GM19467 (cell line): ENCODE measurements around the gene ZDHHC8.

Experiments used
- ATAC-seq: cut with Tn5 transposase; IDR thresholded peaks from one replicate; pipeline ENCODE4 v1.9.1; 2021; ENCODE audit warnings: mild to moderate bottlenecking, moderate library complexity; ENCODE audit not compliant: unreplicated experiment

ZDHHC8 gene

DNA sequence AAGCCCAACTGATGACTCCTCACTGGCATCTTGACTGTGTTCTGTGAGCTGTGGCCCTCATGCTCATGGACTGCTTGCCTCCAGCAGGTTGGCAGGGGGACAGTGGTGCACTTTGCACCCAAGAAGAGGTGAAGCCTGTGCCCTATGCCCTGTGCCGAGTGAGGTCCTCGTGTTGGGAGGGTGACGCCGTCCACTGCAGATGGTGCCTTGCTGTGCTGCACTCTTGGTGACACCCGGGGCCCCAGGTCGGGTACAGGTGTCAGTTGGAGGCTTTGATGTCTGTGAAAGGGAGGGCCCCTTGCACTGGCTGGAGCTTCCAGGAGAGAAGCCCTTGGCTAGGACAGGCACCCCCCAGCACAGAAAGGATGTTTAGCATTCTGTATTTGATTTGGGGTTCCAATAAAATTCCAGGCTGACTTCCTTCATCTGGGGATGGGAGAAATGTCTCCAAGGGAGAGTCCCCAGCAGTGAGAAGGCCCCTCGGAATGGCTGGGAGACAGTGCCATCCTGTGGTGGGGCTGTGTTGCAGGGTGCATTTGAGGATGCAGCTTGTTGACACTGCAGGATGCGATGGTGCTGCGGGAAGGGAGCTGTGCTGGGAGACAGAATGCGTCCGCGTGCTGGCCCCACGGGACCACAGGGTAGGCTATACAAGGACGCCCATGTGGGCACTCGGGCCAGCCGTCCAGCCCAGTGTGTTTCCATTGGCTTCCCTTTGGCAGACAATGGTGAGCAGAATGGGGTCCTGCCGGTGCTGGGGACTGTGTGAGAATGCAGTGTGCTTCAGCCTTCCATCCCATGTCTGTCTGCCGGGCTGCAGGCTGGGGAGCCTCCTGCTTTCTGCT, 2.5 kb upstream of the ZDHHC8 start:
- no peak for ATAC-seq

GRCh38 chr22:20129747-20130014, 1.9 kb upstream of the ZDHHC8 start:
- ATAC-seq: no peak

DNA sequence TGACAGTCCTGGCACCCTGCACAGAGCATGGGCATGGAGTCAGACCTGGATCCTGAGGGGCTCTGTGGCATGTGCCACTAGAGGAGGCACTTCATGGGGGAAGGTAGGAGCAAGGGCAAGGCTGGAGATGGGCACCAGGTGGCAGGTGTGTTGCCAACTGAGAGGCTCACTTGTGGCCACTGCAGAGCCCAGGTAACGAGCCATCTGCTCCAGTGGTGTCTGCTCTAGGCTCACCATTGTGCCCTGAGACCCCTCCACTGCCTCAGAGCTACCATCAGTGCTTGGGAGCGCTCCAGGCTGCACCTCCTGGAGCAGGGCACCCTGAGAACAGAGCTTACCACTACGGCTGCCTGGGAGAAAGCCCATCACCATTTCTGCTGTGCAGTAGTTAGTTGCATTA, 1.3 kb upstream of the ZDHHC8 start:
- ATAC-seq: no peak

DNA sequence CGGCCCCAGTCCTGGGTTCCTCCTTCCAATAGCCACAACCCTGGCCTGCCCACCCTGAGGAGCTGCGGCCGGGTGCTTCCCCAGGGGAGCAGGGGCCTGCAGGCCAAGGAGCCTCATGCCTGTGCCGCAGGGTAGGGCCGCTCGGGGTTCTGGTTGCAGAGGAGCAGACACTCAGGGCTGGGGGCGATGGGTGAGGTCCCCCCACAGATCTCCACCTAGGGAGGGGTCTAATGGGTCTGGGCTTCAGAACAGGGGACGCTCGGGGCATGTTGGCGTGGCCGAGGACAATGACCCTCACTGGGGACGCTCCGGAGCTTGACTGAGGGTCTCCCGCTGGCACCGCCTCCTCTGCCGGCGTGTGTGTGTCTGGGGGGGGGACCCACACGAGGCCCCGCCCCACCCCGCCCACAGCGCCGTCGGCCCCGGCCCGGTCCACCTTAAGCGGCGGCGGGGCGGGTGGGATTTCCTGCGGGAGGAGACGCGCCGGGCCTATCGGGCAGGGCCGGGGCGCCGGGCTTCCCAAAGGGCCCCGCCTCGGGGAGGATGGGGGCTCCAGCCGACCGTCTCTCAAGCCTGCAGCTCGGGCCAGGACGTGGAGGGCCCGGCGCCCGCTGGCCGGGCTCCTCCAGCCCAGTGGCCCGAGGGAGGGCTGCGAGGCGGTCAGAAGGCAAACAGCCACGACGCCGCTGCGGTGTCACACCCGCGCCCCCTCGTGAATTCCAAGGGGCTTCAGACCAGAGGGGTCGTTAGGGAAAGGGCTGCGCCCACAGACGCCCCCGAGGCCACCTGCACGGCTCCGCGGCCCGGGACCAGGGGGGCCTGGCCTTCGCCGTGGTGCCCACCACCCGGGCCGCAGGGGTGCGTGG, 640 bp upstream of the ZDHHC8 start:
- ATAC-seq: peak; percentile 38

- ATAC-seq: no peak
Measured at GRCh38 chr22:20131859-20132685, 468 bp downstream of the ZDHHC8 start.

- no peak for ATAC-seq
Measured at GRCh38 chr22:20132686-20133246, 1.2 kb downstream of the ZDHHC8 start.

DNA sequence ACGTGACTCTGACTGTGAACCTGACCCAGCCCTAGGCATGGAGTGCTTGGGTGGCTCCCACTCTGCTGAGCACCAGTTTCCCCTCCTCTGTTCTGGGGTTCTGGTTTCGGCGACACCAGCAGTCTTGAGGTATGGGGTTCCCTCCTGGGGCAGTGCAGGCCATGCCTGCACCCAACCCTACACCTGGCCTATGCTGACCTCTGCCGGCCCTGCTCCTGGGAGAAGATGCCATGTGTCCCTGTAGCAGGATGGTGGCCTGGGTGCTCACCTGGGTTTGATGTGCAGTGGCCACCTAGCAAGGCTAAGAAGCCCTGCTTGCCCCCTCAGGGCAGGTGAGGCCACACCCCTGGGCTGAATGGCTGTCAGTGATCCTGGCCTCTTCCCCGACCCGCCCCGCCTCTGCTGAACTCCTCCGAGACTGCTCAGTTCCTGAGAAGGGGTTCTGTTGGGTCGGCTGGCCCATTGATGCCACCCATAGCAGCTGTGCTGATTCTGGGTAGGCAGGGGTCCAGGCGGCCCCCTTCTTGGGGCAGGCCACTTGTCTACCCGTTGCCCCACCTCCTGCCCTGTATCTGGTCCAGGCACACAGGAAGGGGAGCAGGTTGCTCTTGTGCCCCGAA, 2.4 kb downstream of the ZDHHC8 start:
- ATAC-seq: no peak

DNA sequence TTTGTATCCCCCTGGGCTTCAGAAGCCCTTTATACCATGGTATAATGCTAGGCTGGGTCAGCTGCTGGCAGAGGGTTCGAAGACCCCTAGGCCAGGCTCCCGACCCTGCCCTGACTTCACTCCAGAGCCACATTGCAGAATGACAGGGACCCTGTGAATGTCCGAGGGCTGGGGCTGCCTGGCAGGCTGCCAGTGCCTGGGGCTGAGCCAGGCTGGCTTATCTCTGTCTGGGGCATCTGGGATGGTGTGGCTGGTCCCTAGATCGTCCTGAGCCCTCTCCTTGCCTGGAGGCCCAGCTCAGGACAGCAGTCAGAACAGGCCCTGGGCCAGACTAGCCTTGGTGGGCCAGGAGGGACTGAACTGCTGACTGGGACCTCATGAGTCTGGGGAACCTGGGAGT, 3.7 kb downstream of the ZDHHC8 start:
- no peak for ATAC-seq

GRCh38 chr22:20135806-20136602, 4.4 kb downstream of the ZDHHC8 start:
- no peak for ATAC-seq

- no peak for ATAC-seq
Measured at GRCh38 chr22:20136603-20136873, 4.9 kb downstream of the ZDHHC8 start.

- no peak for ATAC-seq
Measured at GRCh38 chr22:20137113-20137512, 5.5 kb downstream of the ZDHHC8 start.

DNA sequence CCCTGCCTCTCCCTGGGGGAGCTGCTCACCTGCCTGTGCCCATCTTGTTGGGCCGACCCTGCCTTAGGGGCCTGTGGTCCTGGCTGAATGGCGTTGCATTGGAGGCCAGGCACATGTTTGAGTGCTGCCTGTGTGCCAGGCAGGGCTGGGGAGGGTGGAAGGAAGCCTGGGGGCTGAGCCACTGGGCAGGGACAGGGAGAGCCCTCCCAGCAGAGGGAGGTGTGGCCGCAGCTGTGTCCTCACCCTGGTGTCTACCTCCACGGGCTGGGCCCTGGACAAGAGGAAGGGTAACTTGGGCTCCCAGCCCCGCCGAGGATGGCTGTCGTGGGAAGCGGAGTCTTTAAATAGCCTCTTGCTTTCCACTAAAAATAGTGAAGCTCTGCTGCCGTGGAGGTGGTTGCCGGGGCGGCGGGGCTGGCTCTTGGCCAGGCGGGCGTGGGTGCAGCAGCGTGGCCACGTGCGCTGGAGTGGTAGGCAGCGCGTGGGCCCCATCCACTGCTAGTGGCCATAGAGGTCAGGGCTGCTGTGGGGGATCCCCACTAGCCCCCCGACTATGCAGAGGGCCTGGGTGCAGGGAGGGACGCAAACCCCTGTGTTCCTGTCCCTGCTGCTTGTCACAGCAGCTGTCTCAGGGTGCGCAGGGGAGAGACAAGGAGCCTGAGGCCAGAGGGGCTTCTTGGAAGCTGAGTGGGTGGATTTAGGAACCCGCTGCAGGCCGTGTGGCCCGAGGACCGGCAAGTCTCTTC, 6.2 kb downstream of the ZDHHC8 start:
- no peak for ATAC-seq

DNA sequence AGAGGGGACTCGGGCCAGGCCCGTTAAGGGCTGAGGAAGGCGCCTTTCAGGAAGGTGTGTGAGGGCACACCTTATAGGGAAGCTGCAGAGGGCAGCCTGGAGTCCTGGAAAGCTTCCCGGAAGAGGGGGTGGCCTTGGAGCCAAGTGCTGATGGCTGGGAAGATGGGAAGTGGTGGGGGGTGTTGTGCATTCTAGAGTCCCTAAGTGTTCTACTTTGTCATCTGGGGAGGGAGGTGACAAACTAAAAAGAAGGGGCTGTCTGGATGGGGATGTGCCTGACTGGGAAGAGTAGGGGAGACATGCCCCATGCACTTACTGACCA, 6.8 kb downstream of the ZDHHC8 start:
- ATAC-seq: no peak

DNA sequence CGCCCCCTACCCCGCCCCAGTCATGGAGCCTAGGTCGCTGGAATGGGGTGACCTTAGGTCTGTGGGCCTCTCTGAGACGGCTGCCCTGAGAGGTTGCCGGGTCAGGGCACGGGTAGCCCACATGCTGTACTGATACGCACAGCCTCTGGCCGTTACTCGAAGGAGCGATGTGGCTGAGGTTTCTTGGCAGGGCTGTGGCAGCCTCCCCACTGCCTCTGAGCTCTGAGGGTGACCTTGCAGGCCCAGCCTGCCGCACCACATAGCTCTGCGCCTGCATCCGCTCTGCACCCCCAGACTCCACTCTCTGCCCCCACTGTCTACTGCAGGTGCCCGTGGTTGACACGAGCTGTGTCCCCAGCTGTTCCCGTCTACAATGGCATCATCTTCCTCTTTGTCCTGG, 7.3 kb downstream of the ZDHHC8 start:
- ATAC-seq: no peak

DNA sequence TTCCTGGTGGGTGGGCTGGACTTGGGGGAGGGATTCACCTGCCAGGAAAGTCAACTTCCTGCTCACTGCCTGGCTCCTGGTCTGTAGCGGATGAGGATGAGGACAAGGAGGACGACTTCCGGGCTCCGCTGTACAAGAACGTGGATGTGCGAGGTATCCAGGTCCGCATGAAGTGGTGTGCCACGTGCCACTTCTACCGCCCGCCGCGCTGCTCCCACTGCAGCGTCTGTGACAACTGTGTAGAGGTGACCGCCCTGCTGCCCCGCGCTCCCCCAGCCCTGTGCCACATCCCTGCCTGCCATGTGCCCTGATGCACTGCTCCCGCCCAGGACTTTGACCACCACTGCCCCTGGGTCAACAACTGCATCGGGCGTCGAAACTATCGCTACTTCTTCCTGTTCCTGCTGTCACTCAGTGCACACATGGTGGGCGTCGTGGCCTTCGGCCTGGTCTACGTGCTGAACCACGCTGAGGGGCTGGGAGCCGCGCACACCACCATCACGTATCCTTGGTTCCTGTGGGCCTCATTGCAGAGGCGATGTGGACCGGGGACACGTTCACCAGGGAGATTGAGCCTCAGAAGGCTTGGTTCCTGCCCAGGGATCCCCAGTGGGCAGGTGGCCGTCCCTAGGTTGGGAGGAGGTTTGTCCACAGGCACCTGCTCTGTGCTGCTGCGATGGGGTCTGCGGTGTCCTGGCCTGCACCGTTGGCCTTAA, 7.9 kb downstream of the ZDHHC8 start:
- ATAC-seq: no peak

DNA sequence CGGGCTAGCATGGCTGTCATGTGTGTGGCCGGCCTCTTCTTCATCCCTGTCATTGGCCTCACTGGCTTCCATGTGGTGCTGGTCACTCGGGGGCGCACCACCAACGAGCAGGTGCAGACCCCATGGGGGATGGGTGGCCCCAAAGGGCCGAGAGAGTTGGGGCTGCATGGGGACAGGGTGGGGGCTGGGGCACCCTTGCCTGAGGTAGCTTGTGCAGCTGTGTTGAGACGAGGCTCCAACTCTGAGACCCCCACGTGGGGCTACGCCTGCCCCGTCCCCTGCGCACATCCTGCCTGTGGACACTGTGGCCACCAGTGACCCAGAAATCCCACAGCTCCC, 8.5 kb downstream of the ZDHHC8 start:
- no peak for ATAC-seq

DNA sequence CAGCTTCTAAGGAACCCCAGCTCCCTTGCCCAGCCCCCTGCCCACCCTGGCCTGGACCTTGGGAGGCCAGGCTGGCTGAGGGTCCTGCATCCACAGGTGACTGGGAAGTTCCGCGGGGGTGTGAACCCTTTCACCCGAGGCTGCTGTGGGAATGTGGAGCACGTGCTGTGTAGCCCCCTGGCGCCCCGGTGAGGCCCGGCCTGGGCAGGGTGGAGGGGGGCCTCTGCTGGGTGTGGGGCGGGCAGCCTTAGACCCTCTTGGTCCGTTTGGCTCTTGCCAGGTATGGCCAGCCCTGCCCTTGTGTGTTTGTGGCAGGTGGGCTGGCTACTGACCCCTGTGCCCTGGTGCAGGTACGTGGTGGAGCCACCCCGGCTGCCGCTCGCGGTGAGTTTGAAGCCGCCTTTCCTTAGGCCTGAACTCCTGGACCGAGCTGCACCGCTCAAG, 8.9 kb downstream of the ZDHHC8 start:
- ATAC-seq: no peak

GRCh38 chr22:20141186-20142077, 9.8 kb downstream of the ZDHHC8 start:
- no peak for ATAC-seq
